GM12878 (cell line): ENCODE data around the gene ING3. TPM values are rescaled to one million over a fixed set of nuclear protein-coding genes. Genes with fewer than 3 reads are reported as not detected.

Experiments
- ATAC-seq: fragments of 200-7000 bp; cut with Tn5 transposase; 3 replicates; pipeline ENCODE4 v1.9.1; 2020; ENCODE audit warnings: mild to moderate bottlenecking, moderate library complexity
- BruUV-seq: library from RNA; stranded (reverse); fragments of 400-500 nt; replicated peaks from 2 replicates; lab custom pipeline; 2021; lab: Mats Ljungman, UMichigan
- CTCF ChIA-PET: fragments of 300-600 bp; sonication (Branson Sonifier 250); formaldehyde crosslinking; extraction: SDS; loops from one replicate; lab custom pipeline; 2021; ENCODE audit warnings: inconsistent platforms; lab: Yijun Ruan, JAX
- POLR2A ChIA-PET: fragments of 350-600 bp; formaldehyde crosslinking; extraction: SDS; loops from one replicate; lab custom pipeline; 2021; ENCODE audit warnings: inconsistent platforms; lab: Charles Lee
- RAD21 ChIA-PET: fragments of 300-600 bp; sonication (Branson Sonifier 250); formaldehyde crosslinking; loops from one replicate; lab custom pipeline; 2023; ENCODE audit warnings: antibody characterized with exemption; ENCODE audit not compliant: unreplicated experiment; lab: Charles Lee
- SMC1A ChIA-PET: fragments of 300-600 bp; sonication (Branson Sonifier 250); formaldehyde crosslinking; loops from one replicate; lab custom pipeline; 2023; ENCODE audit not compliant: unreplicated experiment, uncharacterized antibody; lab: Charles Lee
- DNase-seq: peaks from one replicate; pipeline ENCODE4 v3.0.0-alpha.2; 2011; ENCODE audit warnings: low read depth, low spot score
- FAIRE-seq: peaks from 3 replicates; lab custom pipeline; 2011; peaks lifted over from hg19 to GRCh38; lab: Jason Lieb, UNC
- H2AFZ ChIP-seq: 2 replicates; pipeline ENCODE4 v1.6.0; 2011; ENCODE audit warnings: low read depth, low read length, control low read depth; ENCODE audit not compliant: control insufficient read depth
- H3K27ac ChIP-seq: 2 replicates; pipeline ENCODE4 v1.5.1; 2011; ENCODE audit warnings: control low read depth; ENCODE audit not compliant: control insufficient read depth, insufficient read depth
- H3K27me3 ChIP-seq, 2 experiments: replicated peaks in 1 of 2; 2 replicates each; pipeline versions ENCODE4 v1.6.0 to v1.6.1; 2011; ENCODE audit warnings: low read length in 1 of 2; ENCODE audit not compliant: control insufficient read depth in 2 of 2, insufficient read depth in 2 of 2
- H3K36me3 ChIP-seq, 2 experiments: 2 replicates each; pipeline ENCODE4 v1.5.1; 2011; ENCODE audit warnings: low read length in 1 of 2; ENCODE audit not compliant: control insufficient read depth in 2 of 2, insufficient read depth in 2 of 2
- H3K4me1 ChIP-seq: 2 replicates; pipeline ENCODE4 v1.6.1; 2011; ENCODE audit warnings: mild to moderate bottlenecking, low read length, moderate library complexity, mixed read lengths; ENCODE audit not compliant: control insufficient read depth, insufficient read depth
- H3K4me2 ChIP-seq: 2 replicates; pipeline ENCODE4 v1.6.0; 2011; ENCODE audit warnings: control low read depth; ENCODE audit not compliant: control insufficient read depth, insufficient read depth
- H3K4me3 ChIP-seq: fragments of 200-600 bp; sonication (generic); 2 replicates; pipeline ENCODE4 v1.5.1; 2016
- H3K79me2 ChIP-seq: 2 replicates; pipeline ENCODE4 v1.6.0; 2011; ENCODE audit warnings: low read length; ENCODE audit not compliant: control insufficient read depth, insufficient read depth
- H3K9ac ChIP-seq: 2 replicates; pipeline ENCODE4 v1.8.0; 2011; ENCODE audit warnings: low read length, control low read depth, mixed read lengths; ENCODE audit not compliant: control insufficient read depth, insufficient read depth
- H3K9me3 ChIP-seq: replicated peaks from 3 replicates; pipeline ENCODE4 v1.5.1; 2011; ENCODE audit warnings: mild to moderate bottlenecking, low read length; ENCODE audit not compliant: control insufficient read depth, insufficient read depth
- H4K20me1 ChIP-seq: 2 replicates; pipeline ENCODE4 v1.6.0; 2011; ENCODE audit not compliant: control insufficient read depth, insufficient read depth
- BRCA1 ChIP-seq: IDR thresholded peaks from 2 replicates; pipeline ENCODE4 v1.6.1; 2011; ENCODE audit warnings: low read depth, low read length, improper control_type of control experiment
- CBX5 ChIP-seq: sonication (generic); IDR thresholded peaks from 2 replicates; pipeline ENCODE4 v1.6.1; 2016; ENCODE audit warnings: low read depth, moderate library complexity, mild to moderate bottlenecking, inconsistent platforms
- E2F4 ChIP-seq: IDR thresholded peaks from 2 replicates; pipeline ENCODE4 v1.6.1; 2012; ENCODE audit warnings: low read depth, low read length, improper control_type of control experiment
- FOXM1 ChIP-seq: IDR thresholded peaks from 2 replicates; pipeline ENCODE4 v1.6.1; 2012; ENCODE audit warnings: low read depth, mild to moderate bottlenecking, inconsistent platforms, low read length, moderate library complexity
- NFXL1 ChIP-seq: fragments of 450-650 bp; IDR thresholded peaks from 2 replicates; pipeline ENCODE4 v1.6.1; 2017; ENCODE audit warnings: antibody characterized with exemption, mild to moderate bottlenecking, borderline replicate concordance
- RELA ChIP-seq: fragments of 450-650 bp; IDR thresholded peaks from 2 replicates; pipeline ENCODE4 v1.8.0; 2014; ENCODE audit warnings: borderline replicate concordance; ENCODE audit not compliant: partially characterized antibody
- SKIL ChIP-seq: fragments of 450-650 bp; IDR thresholded peaks from 2 replicates; pipeline ENCODE4 v1.6.1; 2017; ENCODE audit warnings: mild to moderate bottlenecking, low read depth, inconsistent platforms; ENCODE audit not compliant: poor library complexity, severe bottlenecking
- STAT3 ChIP-seq: IDR thresholded peaks from 2 replicates; pipeline ENCODE4 v1.6.1; 2011; ENCODE audit warnings: low read depth, low read length, improper control_type of control experiment
- ZBTB4 ChIP-seq: fragments of 450-650 bp; formaldehyde crosslinking; IDR thresholded peaks from 2 replicates; pipeline ENCODE4 v1.4.0; 2022; ENCODE audit warnings: mild to moderate bottlenecking, moderate library complexity
- ZNF217 ChIP-seq: fragments of 450-650 bp; IDR thresholded peaks from 2 replicates; pipeline ENCODE4 v1.6.1; 2017; ENCODE audit warnings: antibody characterized with exemption, mild to moderate bottlenecking
- ZNF592 ChIP-seq: fragments of 450-650 bp; IDR thresholded peaks from 2 replicates; pipeline ENCODE4 v1.6.1; 2017; ENCODE audit warnings: mild to moderate bottlenecking, moderate library complexity
- WGBS: methylation state at CpG from one replicate; pipeline ENCODE4 v1.1.6; 2016; ENCODE audit warnings: low lambda C conversion rate; ENCODE audit not compliant: insufficient replicate concordance, insufficient coverage; ENCODE audit errors: missing lambda C conversion rate; 5-methylcytosine and 5-hydroxymethylcytosine counted together
- in situ Hi-C: fragments of 300-500 bp; cut with MboI; formaldehyde crosslinking; loops from 9 replicates; pipeline ENCODE4 v1.14.3; 2018; ENCODE audit warnings: mixed read lengths
- intact Hi-C: fragments of 100-400 bp; cut with micrococcal nuclease; formaldehyde crosslinking; loops from one replicate; pipeline ENCODE4 v1.14.2; 2022; ENCODE audit not compliant: unreplicated experiment
- polyA plus RNA-seq, 11 experiments: library from polyadenylated mRNA; depleted of rRNA in 4 of 11; unstranded in 6 of 11; stranded (reverse) in 5 of 11; fragments of >200 nt; fragmentation: Nextera tagmentation in 4 of 11; fragmentation: Illumina TruSeq in 1 of 11; extraction: Ambion mirVana in 4 of 11; extraction: Trizol in 1 of 11; gene quantifications; 1 replicate in 1 of 11; 2 replicates in 10 of 11; pipeline versions ENCODE4 v1.2.1 to v1.2.3, GENCODE V29; 2011 to 2016; ENCODE audit warnings: inconsistent platforms in 2 of 11, missing spikeins in 2 of 11, low read depth in 1 of 11
- total RNA-seq, 4 experiments: library from RNA; depleted of rRNA in 3 of 4; stranded (reverse); fragments of >200 nt in 3 of 4; fragmentation: Illumina TruSeq in 1 of 4; extraction: Trizol in 1 of 4; gene quantifications; 2 replicates each; pipeline versions ENCODE4 v1.2.1 to v1.2.3, GENCODE V29; 2013 to 2021

Gene ING3
- total and polyA plus RNA-seq, 10 of the 15 experiments (the other 5 are each of a cell fraction or from before 2014, with no cell fraction given), result 12.1 to 60.8 (median 28.8) TPM

DNA sequence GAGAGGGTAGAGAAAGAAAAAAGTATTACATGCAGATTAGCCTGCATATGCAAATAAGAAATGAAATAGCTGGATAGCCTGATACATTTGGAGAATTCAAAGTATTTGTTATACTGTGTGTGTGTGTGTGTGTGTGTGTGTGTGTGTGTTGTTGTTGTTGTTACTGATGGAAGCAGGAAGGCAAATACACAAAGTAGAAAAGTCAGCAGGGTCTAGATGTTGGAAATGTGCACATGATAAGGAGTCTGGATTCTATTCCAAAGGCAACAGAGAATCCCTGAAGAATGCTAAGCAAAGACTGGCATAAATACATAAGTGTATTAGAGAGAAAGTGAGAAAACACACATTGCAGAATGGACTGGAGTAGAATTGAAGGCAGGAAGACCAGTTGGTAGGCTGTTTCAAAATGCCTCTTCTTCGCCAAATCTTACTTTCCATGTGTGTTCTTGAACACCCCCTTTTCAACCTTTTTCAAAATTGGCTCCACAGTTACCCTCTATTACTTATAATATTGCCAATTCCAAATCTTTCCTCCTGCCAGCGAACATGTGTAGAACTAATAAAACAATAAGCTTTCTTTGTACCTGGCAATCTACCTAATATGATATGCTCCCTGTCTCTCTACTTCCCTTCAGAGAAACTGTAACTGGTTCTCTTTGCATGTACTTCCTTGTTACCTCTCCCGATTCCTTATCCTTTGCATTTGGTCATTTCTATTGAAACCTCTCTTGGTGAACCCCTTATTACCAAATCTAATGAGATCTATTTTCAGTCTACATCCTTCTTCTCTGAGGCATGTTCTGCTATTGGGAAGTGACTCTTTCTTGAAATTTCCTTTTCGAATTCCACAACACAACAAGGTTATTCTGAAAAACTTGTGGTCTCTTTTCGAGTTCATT lies 44.2 kb downstream of the ING3 start:
- H3K4me2 ChIP-seq, result no peak overlapping the region
- H2AFZ ChIP-seq, result no peak overlapping the region
- ChIA-PET SMC1A (no interaction called here), POLR2A (no interaction called here), CTCF (interaction anchor here (5.1 kb wide), 1 partner anchor 7 kb away, joined by 30 read pairs; the partner anchor contains the start of gene CPED1), RAD21 (no interaction called here)
- BruUV-seq, result no TSS peak
- H3K4me1 ChIP-seq, result peaks cover 9% of the 10 kb centered on the region; the same call in 1 of the 2 replicates
- ATAC-seq, result no peak
- intact Hi-C loops, result no loop called here
- H3K27me3 ChIP-seq, result peaks cover 0 to 4% of the 10 kb centered on the region in 2 experiments; a peak in 2 of 4 replicates
- no peaks in the 10 kb centered on the region for H3K9me3 ChIP-seq
- WGBS, result 44% methylated on average over 5 of the region's 5 CpGs
- H3K36me3 ChIP-seq, result no peaks in the 10 kb centered on the region
- no peak overlapping the region for H3K4me3 ChIP-seq
- no peaks in the 10 kb centered on the region for H4K20me1 ChIP-seq
- in situ Hi-C loops, result loop anchor here (5.0 kb wide), 1 partner anchor 78 kb away; no protein-coding TSS in a partner anchor
- H3K9ac ChIP-seq, result no peak overlapping the region
- no peak overlapping the region for H3K27ac ChIP-seq
- no peaks in the 10 kb centered on the region for H3K79me2 ChIP-seq
- no peak for FAIRE-seq
- DNase-seq, result no peak
- TF ChIP-seq CBX5 (no peak), RELA (no peak), ZBTB4 (CRISPR knock-in tag) (no peak), NFXL1 (no peak), SKIL (no peak), ZNF592 (no peak), E2F4 (no peak), FOXM1 (no peak), STAT3 (no peak), ZNF217 (no peak), BRCA1 (no peak)
